Activated CD4-positive, alpha-beta T cell treated with anti-CD3 and anti-CD28 coated beads for 24 hours (primary cell): ENCODE measurements around the gene TEKTIP1.
"Not testable (repeated sequence)": the region's sequence is repeated elsewhere in the genome, so short reads cannot be mapped to it uniquely, and the experiment has no call there.

Source experiments
- DNase-seq, 2 donors: peaks; one replicate each; pipeline ENCODE4 v3.0.0-alpha.2; 2020; ENCODE audit warnings: low read depth in 2 of 2

Gene TEKTIP1

GRCh38 chr19:3507371-3508120 is 31.4 kb upstream of the TEKTIP1 start:
- no peak for DNase-seq

GRCh38 chr19:3508121-3508661 is 30.8 kb upstream of the TEKTIP1 start:
- DNase-seq: not testable (repeated sequence)

GRCh38 chr19:3508771-3509535 is 30.0 kb upstream of the TEKTIP1 start:
- no peak for DNase-seq

- no peak for DNase-seq
Observed at GRCh38 chr19:3509566-3509989, 29.4 kb upstream of the TEKTIP1 start.

GRCh38 chr19:3510727-3511126 is 28.2 kb upstream of the TEKTIP1 start:
- no peak for DNase-seq

GRCh38 chr19:3511506-3512251 is 27.3 kb upstream of the TEKTIP1 start:
- no peak for DNase-seq

- DNase-seq: no peak
Observed at GRCh38 chr19:3512562-3513228, 26.3 kb upstream of the TEKTIP1 start.

GRCh38 chr19:3513229-3514140 is 25.5 kb upstream of the TEKTIP1 start:
- DNase-seq: no peak

- DNase-seq: no peak
Observed at GRCh38 chr19:3514930-3515329, 24.0 kb upstream of the TEKTIP1 start.

- no peak for DNase-seq
Observed at GRCh38 chr19:3515891-3516422, 23.0 kb upstream of the TEKTIP1 start.

GRCh38 chr19:3516675-3517207 is 22.2 kb upstream of the TEKTIP1 start:
- DNase-seq: no peak

GRCh38 chr19:3517638-3518037 is 21.3 kb upstream of the TEKTIP1 start:
- DNase-seq: no peak

GRCh38 chr19:3518255-3518654 is 20.7 kb upstream of the TEKTIP1 start:
- DNase-seq: no peak

GRCh38 chr19:3518659-3519058 is 20.3 kb upstream of the TEKTIP1 start:
- no peak for DNase-seq

GRCh38 chr19:3519126-3519525 is 19.8 kb upstream of the TEKTIP1 start:
- no peak for DNase-seq

GRCh38 chr19:3520166-3521103 is 18.5 kb upstream of the TEKTIP1 start:
- no peak for DNase-seq

GRCh38 chr19:3521104-3521445 is 17.9 kb upstream of the TEKTIP1 start:
- DNase-seq: no peak

GRCh38 chr19:3522421-3523360 is 16.3 kb upstream of the TEKTIP1 start:
- no peak for DNase-seq
